H1 (cell line): Measurements from ENCODE around the gene UBE2B. TPM values are rescaled to one million over a fixed set of nuclear protein-coding genes. Genes with fewer than 3 reads are reported as not detected.

Experiments
- CTCF ChIA-PET: fragments of 300-600 bp; sonication (Branson Sonifier 250); formaldehyde crosslinking; loops from one replicate; lab custom pipeline; 2021; ENCODE audit not compliant: partially characterized antibody; lab: Charles Lee
- POLR2A ChIA-PET: fragments of 300-600 bp; sonication (Branson Sonifier 250); formaldehyde crosslinking; loops from one replicate; lab custom pipeline; 2021; ENCODE audit warnings: inconsistent platforms; ENCODE audit not compliant: partially characterized antibody; lab: Charles Lee
- DNase-seq, 2 experiments: peaks; one replicate each; pipeline versions ENCODE4 v3.0.0 to v3.0.0-alpha.2; 2010 to 2022; ENCODE audit warnings: low spot score in 2 of 2, low read depth in 1 of 2, mixed read lengths in 1 of 2
- FAIRE-seq: peaks from 2 replicates; lab custom pipeline; 2011; peaks lifted over from hg19 to GRCh38; lab: Jason Lieb, UNC
- H2AFZ ChIP-seq: 2 replicates; pipeline ENCODE4 v1.8.1; 2012; ENCODE audit warnings: low read length, inconsistent platforms
- H2AK5ac ChIP-seq: 2 replicates; pipeline ENCODE4 v1.6.1; 2013; ENCODE audit warnings: low read depth, low read length
- H2BK120ac ChIP-seq: replicated peaks from 2 replicates; pipeline ENCODE3; 2013; ENCODE audit warnings: low read depth, low read length, inconsistent platforms
- H2BK12ac ChIP-seq: 2 replicates; pipeline ENCODE4 v1.6.1; 2013; ENCODE audit warnings: low read depth, low read length
- H2BK15ac ChIP-seq: 2 replicates; pipeline ENCODE4 v1.6.1; 2013; ENCODE audit warnings: low read length
- H2BK20ac ChIP-seq: 2 replicates; pipeline ENCODE4 v1.6.1; 2013; ENCODE audit warnings: low read length
- H2BK5ac ChIP-seq: 2 replicates; pipeline ENCODE4 v1.6.1; 2013; ENCODE audit warnings: low read depth, low read length
- H3K14ac ChIP-seq: 2 replicates; pipeline ENCODE4 v1.6.1; 2013; ENCODE audit warnings: inconsistent platforms; ENCODE audit not compliant: insufficient read length
- H3K18ac ChIP-seq: 2 replicates; pipeline ENCODE4 v1.6.1; 2013; ENCODE audit warnings: low read length; ENCODE audit errors: extremely low read depth
- H3K23ac ChIP-seq: 2 replicates; pipeline ENCODE4 v1.6.1; 2013; ENCODE audit warnings: inconsistent platforms; ENCODE audit not compliant: insufficient read length
- H3K23me2 ChIP-seq: 2 replicates; pipeline ENCODE4 v1.6.1; 2013; ENCODE audit warnings: low read depth, low read length
- H3K27ac ChIP-seq: 2 replicates; pipeline ENCODE4 v1.6.1; 2011; ENCODE audit warnings: low read depth, low read length, inconsistent platforms
- H3K27me3 ChIP-seq, 4 experiments: replicated peaks in 1 of 4; 1 replicate in 1 of 4; 2 replicates in 3 of 4; pipeline versions ENCODE4 v1.6.1 to v1.8.1; 2011 to 2013; ENCODE audit warnings: low read length in 3 of 4, mild to moderate bottlenecking in 3 of 4, inconsistent platforms in 2 of 4, mixed read lengths in 2 of 4, moderate library complexity in 1 of 4; ENCODE audit not compliant: control insufficient read depth in 3 of 4, insufficient read depth in 3 of 4; ENCODE audit errors: extremely low read depth in 1 of 4
- H3K36me3 ChIP-seq, 4 experiments: 2 replicates each; pipeline versions ENCODE4 v1.6.1 to v1.8.1; 2011 to 2013; ENCODE audit warnings: mild to moderate bottlenecking in 4 of 4, low read length in 3 of 4, moderate library complexity in 2 of 4, control low read depth in 1 of 4, inconsistent platforms in 1 of 4; ENCODE audit not compliant: insufficient read depth in 4 of 4, control insufficient read depth in 2 of 4
- H3K4ac ChIP-seq: replicated peaks from 2 replicates; pipeline ENCODE3; 2013; ENCODE audit warnings: low read length, low read depth, mixed read lengths, inconsistent platforms; ENCODE audit not compliant: insufficient read length
- H3K4me1 ChIP-seq, 4 experiments: replicated peaks in 1 of 4; 1 replicate in 1 of 4; 2 replicates in 3 of 4; pipeline versions ENCODE4 v1.6.1 to v1.8.1; 2011 to 2013; ENCODE audit warnings: low read length in 3 of 4, inconsistent platforms in 2 of 4, mixed read lengths in 1 of 4; ENCODE audit not compliant: insufficient read depth in 4 of 4, control insufficient read depth in 3 of 4
- H3K4me2 ChIP-seq, 2 experiments: 2 replicates each; pipeline versions ENCODE4 v1.6.1 to v1.8.1; 2011 to 2013; ENCODE audit warnings: low read depth in 2 of 2, low read length in 2 of 2, control low read depth in 1 of 2, inconsistent platforms in 1 of 2, mild to moderate bottlenecking in 1 of 2; ENCODE audit not compliant: insufficient read depth in 1 of 2
- H3K4me3 ChIP-seq, 4 experiments: fragments of 200-600, 300-600 bp in 1 of 4; sonication (generic), shearing (Covaris generic), sonication (Bioruptor Twin) in 1 of 4; 2 replicates each; pipeline versions ENCODE4 v1.5.1 to v1.8.1; 2011 to 2016; ENCODE audit warnings: low read length in 4 of 4, low read depth in 3 of 4, control low read depth in 2 of 4, inconsistent platforms in 2 of 4, mild to moderate bottlenecking in 2 of 4, mixed read lengths in 1 of 4, moderate library complexity in 1 of 4; ENCODE audit not compliant: insufficient read depth in 2 of 4; ENCODE audit errors: extremely low read depth in 1 of 4
- H3K56ac ChIP-seq: replicated peaks from 2 replicates; pipeline ENCODE3; 2013; ENCODE audit warnings: low read depth, mild to moderate bottlenecking, mixed read lengths, low read length, inconsistent platforms; ENCODE audit not compliant: insufficient read length
- H3K79me1 ChIP-seq: 2 replicates; pipeline ENCODE4 v1.6.1; 2013; ENCODE audit warnings: low read depth, low read length, control low read depth
- H3K79me2 ChIP-seq, 2 experiments: 2 replicates each; pipeline versions ENCODE4 v1.6.1 to v1.8.1; 2012 to 2013; ENCODE audit warnings: low read length in 2 of 2, mild to moderate bottlenecking in 2 of 2, inconsistent platforms in 1 of 2; ENCODE audit not compliant: insufficient read depth in 2 of 2, control insufficient read depth in 1 of 2
- H3K9ac ChIP-seq, 4 experiments: replicated peaks in 1 of 4; 1 replicate in 1 of 4; 2 replicates in 3 of 4; pipeline versions ENCODE4 v1.6.1 to v1.8.1; 2011 to 2013; ENCODE audit warnings: low read depth in 3 of 4, low read length in 3 of 4, control low read depth in 2 of 4, mild to moderate bottlenecking in 2 of 4, moderate library complexity in 2 of 4, inconsistent platforms in 1 of 4; ENCODE audit errors: extremely low read depth in 1 of 4
- H3K9me3 ChIP-seq, 2 experiments: 2 replicates each; pipeline versions ENCODE4 v1.6.1 to v1.8.1; 2012 to 2013; ENCODE audit warnings: mild to moderate bottlenecking in 2 of 2, moderate library complexity in 2 of 2, control low read depth in 1 of 2, inconsistent platforms in 1 of 2, low read depth in 1 of 2, low read length in 1 of 2, mixed read lengths in 1 of 2; ENCODE audit not compliant: insufficient read depth in 2 of 2
- H4K20me1 ChIP-seq, 2 experiments: replicated peaks in 1 of 2; 2 replicates each; pipeline versions ENCODE3 to v1.8.1; 2011 to 2013; ENCODE audit warnings: inconsistent platforms in 2 of 2, low read length in 2 of 2, mild to moderate bottlenecking in 1 of 2; ENCODE audit not compliant: insufficient read depth in 2 of 2, control insufficient read depth in 1 of 2
- H4K5ac ChIP-seq: 2 replicates; pipeline ENCODE4 v1.6.1; 2013; ENCODE audit warnings: low read length, low read depth, mixed read lengths, inconsistent platforms; ENCODE audit not compliant: insufficient read length
- H4K8ac ChIP-seq: 2 replicates; pipeline ENCODE4 v1.8.0; 2013; ENCODE audit warnings: mild to moderate bottlenecking, moderate library complexity, low read length, inconsistent platforms; ENCODE audit not compliant: insufficient read depth; ENCODE audit errors: extremely low read depth
- H4K91ac ChIP-seq: replicated peaks from 2 replicates; pipeline ENCODE3; 2013; ENCODE audit warnings: low read length, mixed read lengths, inconsistent platforms; ENCODE audit not compliant: insufficient read length
- BACH1 ChIP-seq: IDR thresholded peaks from 2 replicates; pipeline ENCODE4 v1.6.1; 2012; ENCODE audit warnings: low read length, improper control_type of control experiment
- EZH2 ChIP-seq: fragments of 200-600 bp; sonication (generic); IDR thresholded peaks from 2 replicates; pipeline ENCODE4 v1.7.1; 2012; ENCODE audit warnings: low read depth, mild to moderate bottlenecking, moderate library complexity, low read length, inconsistent platforms; ENCODE audit not compliant: severe bottlenecking
- WGBS, 2 experiments: shearing (Covaris generic) in 1 of 2; methylation state at CpG; one replicate each; pipeline versions ENCODE4 v1.1.6 to v1.1.7; 2013 to 2015; ENCODE audit warnings: low lambda C conversion rate in 2 of 2, mixed read lengths in 2 of 2, inconsistent platforms in 1 of 2, low coverage in 1 of 2, missing lambda C conversion rate in 1 of 2; ENCODE audit not compliant: insufficient replicate concordance in 2 of 2, insufficient coverage in 1 of 2, insufficient read length in 1 of 2; ENCODE audit errors: extremely low coverage in 1 of 2, missing lambda C conversion rate in 1 of 2; 5-methylcytosine and 5-hydroxymethylcytosine counted together
- polyA plus RNA-seq, 7 experiments: library from polyadenylated mRNA; depleted of rRNA in 3 of 7; stranded (reverse) in 5 of 7; unstranded in 2 of 7; fragments of >200 nt in 5 of 7; fragments of 200-250 nt in 2 of 7; gene quantifications; 1 replicate in 5 of 7; 2 replicates in 1 of 7; 4 replicates in 1 of 7; pipeline versions ENCODE4 v1.2.1 to v1.2.3, GENCODE V29; 2011 to 2013; ENCODE audit warnings: missing spikeins in 2 of 7, mixed read lengths in 2 of 7
- total RNA-seq: library from RNA; stranded (reverse); fragmentation: NEBNext Ultra II Directional; extraction: Animal tissue kit (Norgen Biotek cat#: 25700); gene quantifications from 2 replicates; pipeline ENCODE4 v1.2.1, GENCODE V29; 2021

UBE2B gene
- total and polyA plus RNA-seq, 2 of the 8 experiments (the other 6 are each of a cell fraction or from before 2014, with no cell fraction given), result 15.9 to 46.8 TPM

GRCh38 chr5:134394932-134395331 lies 23.6 kb downstream of the UBE2B start:
- H2BK12ac ChIP-seq, result no peak overlapping the region
- no peak overlapping the region for H2BK15ac ChIP-seq
- no peaks in the 10 kb centered on the region for H3K23me2 ChIP-seq
- no peak overlapping the region for H4K91ac ChIP-seq
- H3K4me1 ChIP-seq, result no peaks in the 10 kb centered on the region
- H3K56ac ChIP-seq, result no peak overlapping the region
- no peak overlapping the region for H3K9ac ChIP-seq
- H4K8ac ChIP-seq, result no peak overlapping the region
- H3K4ac ChIP-seq, result no peak overlapping the region
- POLR2A ChIA-PET, result interaction anchor here (1.3 to 6.7 kb wide), 10 partner anchors 13 to 69 kb away, joined by 3 to 51 read pairs (median 6); partner anchors contain the start of genes CDKN2AIPNL and UBE2B
- no peak overlapping the region for H3K14ac ChIP-seq
- FAIRE-seq (no peak), DNase-seq (no peak)
- H3K9me3 ChIP-seq, result no peaks in the 10 kb centered on the region
- TF ChIP-seq BACH1 (no peak), EZH2 (no peak)
- H3K4me3 ChIP-seq, result no peak overlapping the region
- no peaks in the 10 kb centered on the region for H3K27me3 ChIP-seq
- no peak overlapping the region for H3K4me2 ChIP-seq
- no peak overlapping the region for H2BK20ac ChIP-seq
- no peaks in the 10 kb centered on the region for H3K79me2 ChIP-seq
- 93% methylated on average over 7 of the region's 7 CpGs; no CpG with 5 or more reads in 1 of the 2 experiments for WGBS, 2 experiments
- no peak overlapping the region for H2AK5ac ChIP-seq
- no peak overlapping the region for H3K18ac ChIP-seq
- H2BK5ac ChIP-seq, result no peak overlapping the region
- no peak overlapping the region for H3K27ac ChIP-seq
- H3K36me3 ChIP-seq, result peaks cover 10 to 56% (median 26%) of the 10 kb centered on the region in 4 experiments
- H2BK120ac ChIP-seq, result no peak overlapping the region
- H2AFZ ChIP-seq, result no peak overlapping the region
- no peaks in the 10 kb centered on the region for H3K79me1 ChIP-seq
- H4K20me1 ChIP-seq, result peaks cover 0 to 2% of the 10 kb centered on the region in 2 experiments
- H3K23ac ChIP-seq, result no peak overlapping the region
- CTCF ChIA-PET, result interaction anchor here (1.1 to 3.4 kb wide), 4 partner anchors 14 to 193 kb away, joined by 5 to 24 read pairs (median 6); no protein-coding TSS in a partner anchor
- no peak overlapping the region for H4K5ac ChIP-seq
